Anterior cingulate cortex (tissue), 58 donors: ENCODE results near the gene FKBP1A.
A peak's percentile ranks its signal among the peaks of the same experiment; 100 is the strongest.
"Not testable (repeated sequence)": the region's sequence is repeated elsewhere in the genome, so short reads cannot be mapped to it uniquely, and the experiment has no call there.

Source experiments
- DNase-seq, 58 donors: peaks; one replicate each; lab custom pipeline; 2025; lab: John Stamatoyannopoulos, UW

Gene FKBP1A

GRCh38 chr20:1369970-1370369, 22.9 kb downstream of the FKBP1A start:
- peak in 17 of 58 donors; percentile 13 to 60 (median 38) for DNase-seq

DNA sequence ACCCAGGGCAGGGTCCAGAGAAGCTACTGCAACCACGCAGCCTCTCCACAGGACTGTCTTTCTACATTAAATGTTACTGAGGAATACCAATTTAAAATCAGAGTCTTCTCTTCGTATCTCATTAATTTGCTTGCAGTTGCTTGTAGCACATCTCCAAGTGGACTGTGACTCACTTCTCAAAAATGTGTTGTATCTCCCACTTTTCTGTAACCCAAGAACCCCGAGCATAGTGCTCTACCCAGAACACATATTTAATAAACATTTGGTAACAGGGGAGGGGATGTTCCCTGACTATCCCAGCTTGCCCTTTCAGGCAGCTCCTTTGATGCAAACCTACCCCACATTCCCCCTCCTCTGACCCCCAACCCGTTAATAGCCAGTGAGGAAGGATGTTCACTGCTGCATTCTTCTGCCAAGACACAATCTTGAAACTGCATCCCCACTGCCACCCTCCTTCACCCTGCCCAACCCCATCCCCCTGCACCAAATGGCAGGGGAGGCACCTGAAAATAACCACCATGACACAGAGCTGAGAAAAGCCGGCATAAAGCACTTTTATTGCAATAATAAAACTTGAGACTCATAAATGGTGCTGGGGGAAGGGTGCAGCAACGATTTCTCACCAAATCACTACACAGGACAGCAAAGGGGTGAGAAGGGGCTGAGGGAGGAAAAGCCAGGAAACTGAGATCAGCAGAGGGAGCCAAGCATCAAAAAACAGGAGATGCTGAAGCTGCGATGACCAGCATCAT, 24.2 kb downstream of the FKBP1A start:
- no peak for DNase-seq

GRCh38 chr20:1367479-1367878, 25.4 kb downstream of the FKBP1A start:
- no peak for DNase-seq

- DNase-seq = no peak
These were observed 28.7 kb downstream of the FKBP1A start for GRCh38 chr20:1364106-1364505.

- no peak for DNase-seq
These were observed 29.3 kb downstream of the FKBP1A start for GRCh38 chr20:1363522-1363921.

- no peak for DNase-seq
These were observed 30.4 kb downstream of the FKBP1A start for GRCh38 chr20:1362484-1362883.

GRCh38 chr20:1360094-1360846, 32.6 kb downstream of the FKBP1A start:
- no peak for DNase-seq

- no peak for DNase-seq
These were observed 34.8 kb downstream of the FKBP1A start for GRCh38 chr20:1357921-1358671.

GRCh38 chr20:1353956-1354355, 38.9 kb downstream of the FKBP1A start:
- DNase-seq = no peak

DNA sequence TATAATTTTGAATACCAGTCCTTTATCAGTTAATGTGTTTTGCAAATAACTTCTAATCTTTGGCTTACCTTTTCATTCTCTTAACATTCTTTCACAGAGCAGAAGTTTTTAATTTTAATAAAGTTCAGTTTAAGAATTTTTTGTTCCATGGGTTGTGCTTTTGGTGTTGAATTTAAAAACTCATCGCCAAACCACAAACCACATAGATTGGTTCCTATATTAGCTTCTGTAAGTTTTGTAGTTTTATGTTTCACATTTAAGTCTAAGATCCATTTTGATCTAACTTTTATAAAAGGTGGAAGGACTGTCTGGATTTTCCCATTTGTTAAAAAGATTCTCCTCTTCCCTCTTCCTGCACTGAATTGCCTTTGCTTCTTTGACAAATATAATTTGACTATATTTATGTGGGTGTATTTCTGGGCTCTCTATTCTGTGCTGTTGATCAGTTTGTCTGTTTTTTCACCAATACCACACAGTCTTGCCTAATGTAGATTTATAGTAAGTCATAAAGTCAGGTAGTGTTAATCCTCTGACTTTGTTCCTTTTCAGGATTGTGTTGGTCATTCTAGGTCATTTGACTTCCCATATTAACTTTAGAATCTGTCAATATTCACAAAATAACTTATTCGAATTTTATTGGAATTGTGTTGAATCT, 46.4 kb downstream of the FKBP1A start:
- DNase-seq = no peak

- DNase-seq = no peak
These were observed 47.1 kb downstream of the FKBP1A start for GRCh38 chr20:1345756-1346093.

DNA sequence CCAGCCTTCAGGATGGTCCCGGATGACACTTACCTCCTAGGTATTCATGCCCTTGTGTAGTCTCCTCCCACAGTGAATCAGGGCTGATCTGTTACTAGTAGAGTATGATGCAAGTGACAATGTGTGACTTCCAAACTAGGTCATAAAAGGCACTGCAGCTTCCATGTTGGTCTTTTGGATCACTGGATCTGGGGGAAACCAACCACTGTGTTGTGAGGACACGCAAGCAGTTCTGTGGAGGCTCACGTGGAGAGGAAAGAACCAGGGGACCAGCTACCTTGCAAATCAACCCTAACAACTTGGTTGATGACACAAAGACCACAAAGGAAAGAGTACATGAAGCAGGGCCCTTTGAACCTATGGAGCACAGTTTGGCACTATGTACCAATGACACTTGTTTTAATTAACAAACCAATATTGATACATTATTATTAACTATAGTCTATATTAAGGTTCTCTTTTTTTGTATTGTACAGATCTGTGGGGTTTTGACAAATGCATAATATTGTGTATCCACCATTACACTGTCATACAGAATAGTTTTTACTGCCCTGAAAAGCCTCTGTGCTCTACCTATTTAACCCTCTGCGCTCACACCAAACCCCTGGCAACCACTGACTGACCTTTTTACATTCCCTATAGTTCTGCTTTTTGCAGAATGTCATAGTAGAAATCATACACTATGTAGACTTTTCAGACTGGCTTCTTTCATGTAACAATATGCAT, 47.7 kb downstream of the FKBP1A start:
- no peak for DNase-seq

DNA sequence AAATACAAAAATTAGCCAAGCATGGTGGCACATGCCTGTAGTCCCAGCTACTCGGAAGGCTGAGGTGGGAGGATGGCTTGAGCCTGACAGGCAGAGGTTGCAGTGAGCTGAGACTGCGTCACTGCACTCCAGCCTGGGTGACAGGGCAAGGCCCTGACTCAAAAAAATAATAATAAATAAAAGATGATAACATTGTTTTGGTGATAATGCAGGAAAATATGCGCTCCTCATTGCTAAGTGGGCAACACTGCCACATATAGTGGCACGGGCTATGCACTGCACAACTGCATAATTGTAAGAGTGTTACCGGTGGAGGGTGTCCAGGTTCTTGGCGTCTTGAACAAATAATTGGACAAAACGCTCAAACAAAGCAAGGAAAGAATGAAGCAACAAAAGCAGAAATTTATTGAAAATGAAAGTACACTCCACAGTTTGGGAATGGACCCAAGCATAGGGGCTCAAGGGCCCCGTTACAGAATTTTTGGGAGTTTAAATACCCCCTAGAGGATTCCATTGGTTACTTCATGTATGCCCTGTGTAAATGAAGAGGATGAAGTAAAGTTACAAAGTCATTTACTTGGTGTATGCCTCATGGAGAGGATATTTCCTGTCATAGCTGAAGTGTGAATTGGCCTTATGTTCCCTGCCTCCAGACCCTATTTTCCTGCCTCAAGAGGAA, 49.3 kb downstream of the FKBP1A start:
- not testable (repeated sequence) for DNase-seq

GRCh38 chr20:1341561-1342265, 51.1 kb downstream of the FKBP1A start:
- DNase-seq = peak in 20 of 58 donors; percentile 9 to 78 (median 37)

- DNase-seq = no peak
These were observed 54.1 kb downstream of the FKBP1A start for GRCh38 chr20:1338801-1339200.

DNA sequence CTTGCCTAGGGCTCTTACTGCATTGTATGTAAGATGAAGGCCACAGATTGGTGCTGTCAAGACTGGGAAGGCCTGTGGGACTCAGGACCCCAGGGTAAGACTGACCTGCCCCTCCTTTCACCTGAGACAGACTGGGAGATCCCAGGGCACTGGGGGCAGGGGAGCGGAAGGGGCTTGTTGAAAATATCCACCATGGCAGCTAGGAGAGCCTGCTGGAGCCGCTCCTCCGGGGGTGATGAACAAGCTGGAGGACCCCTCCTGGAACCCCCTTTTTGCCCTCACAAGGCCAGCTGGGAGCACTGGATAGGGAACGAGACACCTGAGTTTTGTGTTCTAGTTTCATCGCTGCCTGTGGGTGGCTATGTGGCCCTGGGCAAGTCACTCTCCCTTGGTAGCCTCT, 54.8 kb downstream of the FKBP1A start:
- DNase-seq = no peak

- DNase-seq = no peak
These were observed 55.4 kb downstream of the FKBP1A start for GRCh38 chr20:1337441-1337840.

GRCh38 chr20:1336699-1337367, 56.0 kb downstream of the FKBP1A start:
- peak in 15 of 58 donors; percentile 9 to 55 (median 31) for DNase-seq
